ENCODE measurements around the gene CORO2B. TPM values are rescaled to one million over a fixed set of nuclear protein-coding genes. Genes with fewer than 3 reads are reported as not detected.
A peak's percentile ranks its signal among the peaks of the same experiment; 100 is the strongest.

CORO2B gene
- total and polyA plus RNA-seq, 9 of the 15 experiments (the other 6 are each of a cell fraction or from before 2014, with no cell fraction given), result not detected

DNA sequence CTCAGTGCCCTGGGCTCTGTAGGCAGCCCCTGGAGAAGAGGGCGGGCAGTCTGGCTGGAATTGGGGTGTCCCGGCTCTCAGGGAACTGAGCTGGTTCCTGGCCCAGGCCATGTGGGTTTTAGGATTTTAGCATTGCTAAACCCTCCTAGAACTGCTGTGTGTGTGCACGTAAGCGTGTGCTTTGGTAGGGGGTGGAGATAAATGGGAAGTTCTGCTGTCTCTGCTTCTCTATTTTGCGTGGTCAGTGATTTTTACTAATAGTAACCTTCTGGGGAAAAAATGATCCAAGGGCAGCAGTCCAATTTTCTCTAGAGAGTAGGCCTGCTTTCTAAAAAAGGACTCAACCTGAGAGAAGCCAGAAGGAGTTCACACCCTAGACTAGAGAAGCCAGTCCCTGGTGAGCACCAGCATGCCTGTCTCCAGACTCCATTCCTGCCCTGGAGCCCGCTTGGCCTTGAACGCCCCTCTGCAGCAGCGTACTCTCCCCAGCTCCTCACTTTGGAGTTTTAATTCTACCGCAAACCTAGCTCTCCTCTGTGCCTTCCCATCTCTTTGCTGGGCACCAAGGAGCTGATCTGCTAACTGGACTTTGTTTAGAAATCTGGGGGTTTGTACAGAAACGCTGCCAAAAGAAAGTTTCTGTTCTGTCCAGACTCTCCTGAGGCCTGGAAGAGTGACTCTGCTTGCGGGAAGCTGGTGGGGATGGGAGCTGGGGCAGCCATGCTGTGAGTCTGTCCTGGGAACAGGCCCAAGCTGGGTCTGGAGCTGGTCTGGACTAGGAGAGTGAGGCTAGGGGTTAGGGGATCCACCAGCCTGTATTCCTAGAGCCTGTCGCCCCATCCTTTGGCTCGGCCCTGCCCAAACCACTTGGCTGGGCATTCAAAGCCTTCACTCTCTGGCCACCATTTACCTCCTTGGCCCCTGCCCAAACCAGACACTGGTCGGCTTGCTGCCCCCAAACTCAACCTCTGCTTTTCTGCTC, 19.7 kb downstream of the CORO2B start:
- no peak overlapping the region for H3K27ac ChIP-seq (ENCODE audit: extremely low read depth, low read depth, low read length)
- DNase-seq (ENCODE audit: extremely low read depth in 1 of 4, low spot score in 3 of 4) (no peak), FAIRE-seq (no peak), ATAC-seq (no peak)
- no peaks in the 10 kb centered on the region for H3K36me3 ChIP-seq (ENCODE audit: control insufficient read depth, insufficient read depth, low read length)
- BruUV-seq (replicated peaks), result no TSS peak
- peaks cover 10 to 62% of the 10 kb centered on the region in 2 experiments; a peak in 4 of 5 replicates for H3K27me3 ChIP-seq (ENCODE audit: control insufficient read depth in 2 of 2, insufficient read depth in 2 of 2, low read length in 2 of 2)
- in situ Hi-C loops (cut with MboI) (no loop called here), intact Hi-C loops (cut with micrococcal nuclease) (no loop called here)
- CTCF ChIA-PET (ENCODE audit: low intra/inter-chr PET ratio), result no interaction called here
- H3K4me3 ChIP-seq, result no peak overlapping the region
- H3K9me3 ChIP-seq (replicated peaks; ENCODE audit: control insufficient read depth, insufficient read depth, low read depth, low read length), result no peaks in the 10 kb centered on the region
- POLR2A ChIA-PET, result no interaction called here
- H4K20me1 ChIP-seq (replicated peaks; ENCODE audit: control insufficient read depth, insufficient read depth, low read length), result no peaks in the 10 kb centered on the region
- no peak overlapping the region for H2AFZ ChIP-seq (ENCODE audit: low read depth, low read length)
- TF ChIP-seq ZNF316 (IDR thresholded peaks at IDR 0.05) (0 out of 2 replicates have a peak, but pooled peaks have one; percentile 12), MAFF (IDR thresholded peaks at IDR 0.05; ENCODE audit: low read length) (0 out of 2 replicates have a peak, but pooled peaks have one; percentile 10)
- TF ChIP-seq, protein P1, sequence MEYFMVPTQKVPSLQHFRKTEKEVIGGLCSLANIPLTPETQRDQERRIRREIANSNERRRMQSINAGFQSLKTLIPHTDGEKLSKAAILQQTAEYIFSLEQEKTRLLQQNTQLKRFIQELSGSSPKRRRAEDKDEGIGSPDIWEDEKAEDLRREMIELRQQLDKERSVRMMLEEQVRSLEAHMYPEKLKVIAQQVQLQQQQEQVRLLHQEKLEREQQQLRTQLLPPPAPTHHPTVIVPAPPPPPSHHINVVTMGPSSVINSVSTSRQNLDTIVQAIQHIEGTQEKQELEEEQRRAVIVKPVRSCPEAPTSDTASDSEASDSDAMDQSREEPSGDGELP (CRISPR knock-in tag; IDR thresholded peaks at IDR 0.05; ENCODE audit: borderline replicate concordance), result no peak
- WGBS (ENCODE audit: insufficient coverage, low coverage, missing lambda C conversion rate), result under 1% methylated on average over 14 of the region's 14 CpGs
- H3K4me1 ChIP-seq (replicated peaks in 1 of 2; ENCODE audit: control insufficient read depth in 2 of 2, insufficient read depth in 2 of 2, low read length in 2 of 2), result no peaks in the 10 kb centered on the region
- no peaks in the 10 kb centered on the region for H3K9me1 ChIP-seq (ENCODE audit: control insufficient read depth, insufficient read depth, low read length)
- H3K79me2 ChIP-seq (ENCODE audit: control insufficient read depth, insufficient read depth, low read length), result no peaks in the 10 kb centered on the region
- H3K4me2 ChIP-seq (ENCODE audit: insufficient read depth, low read length), result no peak overlapping the region
- H3K9ac ChIP-seq (ENCODE audit: insufficient read depth in 1 of 2, low read depth in 2 of 2, low read length in 2 of 2), result peak overlapping the region in 1 of 2 experiments; percentile 31; a peak in 1 of 4 replicates

Data from K562 (cell line).